ENCODE data around the gene PRPF19. TPM values are rescaled to one million over a fixed set of nuclear protein-coding genes. Genes with fewer than 3 reads are reported as not detected.

Gene PRPF19
- total RNA-seq, 1 donor from 2014 or later, result 44.9 TPM

- ATAC-seq, result no peak
- no peak for DNase-seq (ENCODE audit: low spot score)
Observed at GRCh38 chr11:60938500-60938899, 32.1 kb upstream of the PRPF19 start.

GRCh38 chr11:60937811-60938210, 31.4 kb upstream of the PRPF19 start:
- ATAC-seq (no peak), DNase-seq (ENCODE audit: low spot score) (no peak)

GRCh38 chr11:60937144-60937527, 30.8 kb upstream of the PRPF19 start:
- peak; percentile 51 for ATAC-seq
- DNase-seq (ENCODE audit: low spot score), result no peak

- DNase-seq (ENCODE audit: low spot score) (no peak), ATAC-seq (no peak)
Observed at GRCh38 chr11:60936467-60937143, 30.2 kb upstream of the PRPF19 start.

GRCh38 chr11:60935676-60936442, 29.5 kb upstream of the PRPF19 start:
- ATAC-seq (no peak), DNase-seq (ENCODE audit: low spot score) (no peak)

- DNase-seq (ENCODE audit: low spot score), result no peak
- no peak for ATAC-seq
Observed at GRCh38 chr11:60934790-60935605, 28.6 kb upstream of the PRPF19 start.

GRCh38 chr11:60934124-60934789, 27.9 kb upstream of the PRPF19 start:
- DNase-seq (ENCODE audit: low spot score), result no peak
- no peak for ATAC-seq

- no peak for ATAC-seq
Observed at GRCh38 chr11:60933416-60934123, 27.2 kb upstream of the PRPF19 start.

GRCh38 chr11:60932605-60933356, 26.4 kb upstream of the PRPF19 start:
- DNase-seq (ENCODE audit: low spot score), result no peak
- no peak for ATAC-seq

More at GRCh38 chr11:60933416-60934123, 27.2 kb upstream of the PRPF19 start:
- no peak for DNase-seq (ENCODE audit: low spot score)

- no peak for ATAC-seq
- DNase-seq (ENCODE audit: low spot score), result no peak
Observed at GRCh38 chr11:60931917-60932316, 25.5 kb upstream of the PRPF19 start.

GRCh38 chr11:60930394-60930793, 24.0 kb upstream of the PRPF19 start:
- no peak for ATAC-seq
- no peak for DNase-seq (ENCODE audit: low spot score)

- DNase-seq (ENCODE audit: low spot score), result no peak
- ATAC-seq, result no peak
Observed at GRCh38 chr11:60929764-60930163, 23.4 kb upstream of the PRPF19 start.

GRCh38 chr11:60928563-60929001, 22.2 kb upstream of the PRPF19 start:
- DNase-seq (ENCODE audit: low spot score) (no peak), ATAC-seq (no peak)

GRCh38 chr11:60927600-60927999, 21.2 kb upstream of the PRPF19 start:
- no peak for ATAC-seq
- no peak for DNase-seq (ENCODE audit: low spot score)

- DNase-seq (ENCODE audit: low spot score) (no peak), ATAC-seq (no peak)
Observed at GRCh38 chr11:60927061-60927592, 20.7 kb upstream of the PRPF19 start.

- ATAC-seq (no peak), DNase-seq (ENCODE audit: low spot score) (no peak)
Observed at GRCh38 chr11:60926500-60926899, 20.1 kb upstream of the PRPF19 start.

GRCh38 chr11:60925868-60926267, 19.5 kb upstream of the PRPF19 start:
- DNase-seq (ENCODE audit: low spot score) (no peak), ATAC-seq (no peak)

- ATAC-seq (no peak), DNase-seq (ENCODE audit: low spot score) (no peak)
Observed at GRCh38 chr11:60924906-60925853, 18.8 kb upstream of the PRPF19 start.

All from left lobe of liver (tissue), 2 donors.